WTC11 (cell line): ENCODE results near the gene MTURN. TPM values are rescaled to one million over a fixed set of nuclear protein-coding genes. Genes with fewer than 3 reads are reported as not detected.
A peak's percentile ranks its signal among the peaks of the same experiment; 100 is the strongest.

Source experiments
- ATAC-seq: fragments of 200-7000 bp; cut with Tn5 transposase; 2 replicates; pipeline ENCODE4 v1.10.0; 2021; ENCODE audit warnings: mild to moderate bottlenecking, moderate library complexity
- CTCF ChIA-PET: fragments of 300-600 bp; sonication (Branson Sonifier 250); formaldehyde crosslinking; loops from one replicate; lab custom pipeline; 2021; ENCODE audit warnings: antibody characterized with exemption; lab: Charles Lee
- POLR2A ChIA-PET: fragments of 350-600 bp; sonication (Branson Sonifier 250); formaldehyde crosslinking; loops from one replicate; lab custom pipeline; 2021; ENCODE audit warnings: antibody characterized with exemption; lab: Charles Lee
- DNase-seq: peaks from one replicate; pipeline ENCODE4 v3.0.0; 2021; ENCODE audit warnings: low spot score
- H3K27ac Mint-ChIP-seq: 2 replicates; pipeline ENCODE4 v1.8.0; 2021; ENCODE audit warnings: mixed read lengths
- H3K27me3 Mint-ChIP-seq: 2 replicates; pipeline ENCODE4 v1.8.0; 2021; ENCODE audit warnings: low read depth, mild to moderate bottlenecking, moderate library complexity, mixed read lengths
- H3K36me3 Mint-ChIP-seq: 2 replicates; pipeline ENCODE4 v1.8.0; 2021; ENCODE audit warnings: mixed read lengths
- H3K4me1 Mint-ChIP-seq: 2 replicates; pipeline ENCODE4 v1.8.0; 2022; ENCODE audit warnings: mixed read lengths
- H3K4me3 Mint-ChIP-seq: 2 replicates; pipeline ENCODE4 v1.8.0; 2021; ENCODE audit warnings: mild to moderate bottlenecking, moderate library complexity, mixed read lengths
- H3K9me3 Mint-ChIP-seq: 2 replicates; pipeline ENCODE4 v1.8.0; 2021; ENCODE audit warnings: mixed read lengths
- ATF3 ChIP-seq: sonication (generic); formaldehyde crosslinking; conservative IDR thresholded peaks from 2 replicates; pipeline ENCODE4 v1.8.1; 2022; ENCODE audit warnings: mild to moderate bottlenecking, missing genetic modification reagents
- E2F1 ChIP-seq: sonication (generic); formaldehyde crosslinking; IDR thresholded peaks from 2 replicates; pipeline ENCODE4 v1.8.0; 2022; ENCODE audit warnings: mild to moderate bottlenecking, missing genetic modification reagents
- E2F4 ChIP-seq: sonication (generic); formaldehyde crosslinking; IDR thresholded peaks from 2 replicates; pipeline ENCODE4 v1.8.1; 2022; ENCODE audit warnings: low read depth, mild to moderate bottlenecking, moderate library complexity, missing genetic modification reagents, borderline replicate concordance
- ELF4 ChIP-seq: sonication (generic); formaldehyde crosslinking; IDR thresholded peaks from 2 replicates; pipeline ENCODE4 v1.8.1; 2022; ENCODE audit warnings: low read depth, mild to moderate bottlenecking, moderate library complexity, missing genetic modification reagents
- ERG ChIP-seq: fragments of 250-450 bp; sonication (Bioruptor Pico); IDR thresholded peaks from 2 replicates; pipeline ENCODE4 v1.8.0; 2021; ENCODE audit warnings: mild to moderate bottlenecking
- FOXP1 ChIP-seq: sonication (generic); formaldehyde crosslinking; IDR thresholded peaks from 2 replicates; pipeline ENCODE4 v1.8.0; 2022; ENCODE audit warnings: missing genetic modification reagents, mild to moderate bottlenecking, moderate library complexity, borderline replicate concordance
- GTF2I ChIP-seq: fragments of 250-450 bp; sonication (Bioruptor Pico); conservative IDR thresholded peaks from 2 replicates; pipeline ENCODE4 v1.4.0; 2021; ENCODE audit warnings: mild to moderate bottlenecking
- HMGA2 ChIP-seq: fragments of 250-450 bp; sonication (Bioruptor Pico); IDR thresholded peaks from 2 replicates; pipeline ENCODE4 v1.4.0; 2021; ENCODE audit warnings: mild to moderate bottlenecking, moderate library complexity
- IRF2 ChIP-seq: sonication (generic); formaldehyde crosslinking; IDR thresholded peaks from 2 replicates; pipeline ENCODE4 v1.8.0; 2022; ENCODE audit warnings: low read depth, missing genetic modification reagents, borderline replicate concordance
- JUN ChIP-seq: sonication (generic); formaldehyde crosslinking; IDR thresholded peaks from 2 replicates; pipeline ENCODE4 v1.8.0; 2023; ENCODE audit warnings: mild to moderate bottlenecking, missing genetic modification reagents
- PREB ChIP-seq: sonication (generic); formaldehyde crosslinking; IDR thresholded peaks from 2 replicates; pipeline ENCODE4 v1.8.1; 2022; ENCODE audit warnings: mild to moderate bottlenecking, missing genetic modification reagents, moderate library complexity, borderline replicate concordance
- PRRX2 ChIP-seq: fragments of 250-450 bp; sonication (Bioruptor Pico); IDR thresholded peaks from 2 replicates; pipeline ENCODE4 v1.8.0; 2021; ENCODE audit warnings: mild to moderate bottlenecking
- RORB ChIP-seq: fragments of 250-450 bp; sonication (Bioruptor Pico); IDR thresholded peaks from 2 replicates; pipeline ENCODE4 v1.9.0; 2021; ENCODE audit warnings: mild to moderate bottlenecking
- SOX15 ChIP-seq: fragments of 250-450 bp; sonication (Bioruptor Pico); IDR thresholded peaks from 2 replicates; pipeline ENCODE4 v1.9.0; 2021; ENCODE audit warnings: mild to moderate bottlenecking
- SP1 ChIP-seq: sonication (generic); formaldehyde crosslinking; conservative IDR thresholded peaks from 2 replicates; pipeline ENCODE4 v1.8.1; 2022; ENCODE audit warnings: missing genetic modification reagents
- USF1 ChIP-seq: sonication (generic); formaldehyde crosslinking; IDR thresholded peaks from 2 replicates; pipeline ENCODE4 v1.8.0; 2022; ENCODE audit warnings: mild to moderate bottlenecking, missing genetic modification reagents
- USF2 ChIP-seq: sonication (generic); formaldehyde crosslinking; IDR thresholded peaks from 2 replicates; pipeline ENCODE4 v1.8.1; 2023; ENCODE audit warnings: mild to moderate bottlenecking, missing genetic modification reagents, moderate library complexity
- ZNF121 ChIP-seq: sonication (generic); formaldehyde crosslinking; IDR thresholded peaks from 2 replicates; pipeline ENCODE4 v1.8.0; 2023; ENCODE audit warnings: missing genetic modification reagents
- ZNF423 ChIP-seq: fragments of 250-450 bp; sonication (Bioruptor Pico); IDR thresholded peaks from 2 replicates; pipeline ENCODE4 v2.1.2; 2022; ENCODE audit warnings: mild to moderate bottlenecking, moderate library complexity
- ZNF671 ChIP-seq: fragments of 250-450 bp; sonication (Bioruptor Pico); IDR thresholded peaks from 2 replicates; pipeline ENCODE4 v1.8.0; 2021; ENCODE audit warnings: mild to moderate bottlenecking
- ZSCAN18 ChIP-seq: fragments of 250-450 bp; sonication (Bioruptor Pico); IDR thresholded peaks from 2 replicates; pipeline ENCODE4 v2.1.2; 2022; ENCODE audit warnings: mild to moderate bottlenecking, moderate library complexity
- total RNA-seq: library from RNA; stranded (reverse); gene quantifications from 3 replicates; pipeline ENCODE4 v1.2.3, GENCODE V29; 2021

Gene MTURN
- total RNA-seq, 1 experiment from 2014 or later, result 5.0 TPM

- TF ChIP-seq ZNF423 (CRISPR knock-in tag), result no peak
Measured at GRCh38 chr7:30148426-30148825, 13.6 kb downstream of the MTURN start (continued).

GRCh38 chr7:30148951-30149459 is 14.2 kb downstream of the MTURN start:
- no peaks in the 10 kb centered on the region for H3K9me3 Mint-ChIP-seq
- H3K27ac Mint-ChIP-seq, result no peak overlapping the region
- POLR2A ChIA-PET, result no interaction called here
- no peaks in the 10 kb centered on the region for H3K27me3 Mint-ChIP-seq
- DNase-seq, result no peak
- no peaks in the 10 kb centered on the region for H3K4me1 Mint-ChIP-seq
- ATAC-seq, result peak; percentile 78
- H3K36me3 Mint-ChIP-seq, result no peaks in the 10 kb centered on the region; the same call in 1 of the 2 replicates
- TF ChIP-seq GTF2I (CRISPR knock-in tag) (no peak), PRRX2 (CRISPR knock-in tag) (no peak), USF2 (CRISPR knock-in tag) (peak; percentile 38; the same call in 1 of the 2 replicates), USF1 (CRISPR knock-in tag) (0 out of 2 replicates have a peak, but pooled peaks have one; percentile 34), RORB (CRISPR knock-in tag) (no peak), ATF3 (no peak)
- TF ChIP-seq, all 79 proteins: peak for 2
- H3K4me3 Mint-ChIP-seq, result no peak overlapping the region
- CTCF ChIA-PET, result interaction anchor here (0.9 to 1.0 kb wide), 2 partner anchors 16 to 66 kb away, joined by 3 read pairs; no protein-coding TSS in a partner anchor

GRCh38 chr7:30149640-30150272 is 15.0 kb downstream of the MTURN start:
- ChIA-PET POLR2A (no interaction called here), CTCF (interaction anchor here (0.9 kb wide), 1 partner anchor 67 kb away, joined by 3 read pairs; no protein-coding TSS in a partner anchor)
- Mint-ChIP-seq H3K4me1 (no peaks in the 10 kb centered on the region), H3K4me3 (no peak overlapping the region), H3K9me3 (no peaks in the 10 kb centered on the region), H3K27ac (no peak overlapping the region), H3K27me3 (no peaks in the 10 kb centered on the region), H3K36me3 (no peaks in the 10 kb centered on the region; the same call in 1 of the 2 replicates)
- ATAC-seq, result no peak
- no peak for DNase-seq
- TF ChIP-seq IRF2 (CRISPR knock-in tag) (no peak), E2F4 (CRISPR knock-in tag) (no peak), ERG (CRISPR knock-in tag) (no peak), FOXP1 (CRISPR knock-in tag) (no peak), HMGA2 (no peak), ZNF121 (CRISPR knock-in tag) (no peak), PREB (CRISPR knock-in tag) (no peak), SOX15 (CRISPR knock-in tag) (no peak), ELF4 (CRISPR knock-in tag) (no peak), ZSCAN18 (CRISPR knock-in tag) (no peak), ZNF671 (no peak), SP1 (CRISPR knock-in tag) (no peak), USF1 (CRISPR knock-in tag) (no peak), JUN (CRISPR knock-in tag) (no peak), E2F1 (CRISPR knock-in tag) (no peak)
